GM18873 (cell line): ENCODE data around the gene TAMALIN.
A peak's percentile ranks its signal among the peaks of the same experiment; 100 is the strongest.
"Not testable (repeated sequence)": the region's sequence is repeated elsewhere in the genome, so short reads cannot be mapped to it uniquely, and the experiment has no call there.

Experiments
- ATAC-seq: cut with Tn5 transposase; IDR thresholded peaks from one replicate; pipeline ENCODE4 v1.9.1; 2021; ENCODE audit warnings: mild to moderate bottlenecking, moderate library complexity, moderate number of reproducible peaks; ENCODE audit not compliant: unreplicated experiment, low FRiP score

The TAMALIN gene

DNA sequence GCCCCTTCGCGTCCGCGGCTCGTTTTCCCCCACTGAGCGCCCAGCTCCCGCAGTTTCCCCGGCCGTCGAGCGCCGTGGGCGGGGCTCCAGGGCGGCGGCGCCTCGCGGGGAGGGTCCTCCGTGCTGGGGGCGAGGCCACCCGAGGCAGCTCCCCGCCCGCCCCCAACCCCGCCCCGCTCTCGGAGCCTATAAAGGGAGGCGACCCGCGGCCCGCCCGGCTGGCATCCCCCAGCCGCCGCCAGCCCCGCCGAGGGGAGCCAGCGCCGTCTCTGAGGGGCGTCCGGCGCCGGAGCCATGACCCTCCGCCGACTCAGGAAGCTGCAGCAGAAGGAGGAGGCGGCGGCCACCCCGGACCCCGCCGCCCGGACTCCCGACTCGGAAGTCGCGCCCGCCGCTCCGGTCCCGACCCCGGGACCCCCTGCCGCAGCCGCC is at the start of gene TAMALIN:
Gene TAMALIN, plus strand, starts transcription at position 221 of the 432 bp plus-strand sequence. Its CDS starts 74 bp downstream, at position 295.
- no peak for ATAC-seq

DNA sequence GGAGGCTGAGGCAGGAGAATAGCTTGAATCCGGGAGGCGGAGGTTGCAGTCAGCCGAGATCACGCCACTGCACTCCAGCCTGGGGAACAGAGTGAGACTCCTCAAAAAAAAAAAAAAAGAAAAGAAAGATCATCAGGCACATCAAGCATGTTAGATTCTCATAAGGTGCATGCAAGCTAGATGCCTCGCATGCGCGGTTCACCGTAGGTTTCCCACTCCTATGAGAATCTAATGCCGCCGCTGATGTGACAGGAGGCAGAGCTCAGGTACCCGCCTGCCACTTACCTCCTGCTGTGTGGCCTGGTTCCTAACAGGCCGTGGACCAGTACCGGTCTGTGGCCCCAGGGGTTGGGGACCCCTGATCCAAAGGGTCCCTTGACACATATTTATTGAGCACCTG is 48.2 kb upstream of the TAMALIN start:
- ATAC-seq, result no peak

GRCh38 chr12:51959211-51959610 is 47.5 kb upstream of the TAMALIN start:
- ATAC-seq, result no peak

DNA sequence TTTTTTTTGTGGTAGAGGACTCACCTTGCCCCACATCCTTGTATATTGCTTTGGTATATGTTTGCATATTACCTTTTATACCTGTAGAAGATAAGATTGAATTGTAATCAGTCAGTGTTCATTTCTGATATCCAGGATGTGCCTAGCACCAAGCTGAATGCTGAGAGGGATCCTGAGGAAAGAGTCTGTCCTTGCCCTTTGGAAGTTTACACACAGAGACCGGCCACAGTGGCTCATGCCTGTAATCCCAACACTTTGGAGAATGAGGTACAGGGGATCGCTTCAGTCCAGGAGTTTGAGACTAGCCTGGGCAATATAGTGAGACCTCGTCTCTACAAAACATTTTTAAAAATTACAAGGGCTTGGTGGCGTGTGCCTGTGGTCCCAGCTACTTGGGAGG is 46.8 kb upstream of the TAMALIN start:
- ATAC-seq, result no peak

DNA sequence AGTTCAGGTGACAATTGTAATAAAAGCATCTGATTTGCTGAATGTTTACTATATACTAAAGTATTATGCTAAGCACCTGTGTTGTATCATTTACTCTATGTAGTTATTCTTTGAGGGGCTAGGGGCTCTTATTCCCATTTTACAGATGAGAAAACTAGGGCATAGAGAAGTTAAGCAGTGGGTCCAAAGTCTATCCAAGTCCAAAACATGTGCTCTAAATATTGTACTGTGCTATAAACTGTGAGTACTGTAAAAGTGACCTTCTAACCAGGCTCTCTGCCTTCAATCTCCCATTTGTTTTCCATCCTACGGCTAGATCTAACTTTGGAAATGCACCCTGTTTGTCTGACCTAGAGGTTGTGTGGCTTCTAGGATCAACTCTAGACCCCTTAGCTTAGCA is 46.3 kb upstream of the TAMALIN start:
- no peak for ATAC-seq

- no peak for ATAC-seq
Observed at GRCh38 chr12:51960890-51961289, 45.9 kb upstream of the TAMALIN start.

GRCh38 chr12:51961834-51962233 is 44.9 kb upstream of the TAMALIN start:
- no peak for ATAC-seq

GRCh38 chr12:51962737-51963136 is 44.0 kb upstream of the TAMALIN start:
- no peak for ATAC-seq

DNA sequence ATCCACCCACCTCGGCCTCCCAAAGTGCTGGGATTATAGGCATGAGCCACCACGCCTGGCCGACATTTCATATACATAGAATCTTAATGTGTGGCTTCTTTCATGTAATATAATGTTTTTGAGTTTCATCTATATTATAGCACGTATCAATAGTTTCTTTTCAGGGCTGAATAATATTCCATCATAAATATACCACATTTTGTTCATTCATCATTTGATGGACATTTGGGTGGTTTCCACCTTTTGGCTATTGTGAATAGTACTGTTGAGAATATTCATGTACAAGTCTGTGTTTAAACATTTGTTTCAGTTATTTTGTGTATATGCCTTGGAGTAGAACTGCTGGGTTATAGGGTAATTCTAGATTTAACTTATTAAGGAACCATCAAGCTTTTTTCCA is 43.3 kb upstream of the TAMALIN start:
- no peak for ATAC-seq

DNA sequence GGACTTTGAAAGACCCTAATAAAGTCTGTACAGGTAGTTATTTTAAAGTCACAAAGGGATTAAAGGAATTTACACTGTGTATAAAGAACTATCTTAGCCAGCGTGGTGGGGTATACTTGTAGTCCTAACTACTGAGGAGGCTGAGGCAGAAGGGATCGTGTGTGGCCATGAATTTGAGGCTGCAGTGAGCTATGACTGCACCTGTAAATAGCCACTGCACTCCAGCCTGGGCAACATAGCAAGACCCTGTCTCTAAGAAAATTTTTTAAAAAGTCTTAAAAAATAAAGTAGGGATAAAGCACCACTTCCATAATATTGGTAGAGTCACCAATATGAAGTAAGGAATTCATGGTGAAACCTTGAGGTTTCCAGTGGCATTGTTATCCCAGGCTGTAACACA is 37.1 kb upstream of the TAMALIN start:
- ATAC-seq, result no peak

DNA sequence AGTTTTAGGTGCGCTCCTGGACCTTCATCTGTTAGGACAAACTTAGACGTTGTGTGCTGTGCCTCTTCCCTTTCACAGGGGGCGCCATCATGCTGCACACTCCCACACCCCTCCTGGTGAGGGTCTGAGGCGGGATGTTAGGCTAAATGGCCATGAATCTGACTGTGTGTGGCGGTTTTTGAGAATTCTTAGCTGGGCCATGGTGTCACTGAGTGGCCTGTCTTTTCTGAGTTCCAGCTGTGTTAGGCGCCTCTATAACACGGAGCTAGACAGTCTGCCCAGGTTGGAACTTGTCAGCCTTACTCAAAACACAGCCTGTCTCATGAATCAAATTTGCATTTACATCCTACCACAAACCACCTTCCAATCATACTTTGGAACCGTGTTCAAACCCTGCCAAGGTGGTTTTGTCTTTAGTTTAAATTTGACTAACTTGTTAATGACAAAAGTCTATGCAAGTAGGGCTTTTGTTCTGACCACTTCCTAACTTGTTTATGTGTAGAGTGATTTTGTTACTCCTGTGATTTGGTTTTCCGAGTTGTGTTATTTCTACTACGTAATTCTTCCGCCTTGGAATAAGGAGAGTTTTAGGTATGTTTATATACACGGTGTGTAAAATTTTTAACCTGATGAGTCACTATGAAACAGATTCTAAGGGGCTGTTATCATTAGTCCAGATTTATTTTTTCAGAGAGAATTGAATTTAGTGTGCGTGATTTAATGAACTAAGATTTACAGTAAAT is 35.7 kb upstream of the TAMALIN start:
- ATAC-seq, result peak; percentile 90

- ATAC-seq, result peak; percentile 35
Observed at GRCh38 chr12:51971679-51972421, 34.9 kb upstream of the TAMALIN start.

DNA sequence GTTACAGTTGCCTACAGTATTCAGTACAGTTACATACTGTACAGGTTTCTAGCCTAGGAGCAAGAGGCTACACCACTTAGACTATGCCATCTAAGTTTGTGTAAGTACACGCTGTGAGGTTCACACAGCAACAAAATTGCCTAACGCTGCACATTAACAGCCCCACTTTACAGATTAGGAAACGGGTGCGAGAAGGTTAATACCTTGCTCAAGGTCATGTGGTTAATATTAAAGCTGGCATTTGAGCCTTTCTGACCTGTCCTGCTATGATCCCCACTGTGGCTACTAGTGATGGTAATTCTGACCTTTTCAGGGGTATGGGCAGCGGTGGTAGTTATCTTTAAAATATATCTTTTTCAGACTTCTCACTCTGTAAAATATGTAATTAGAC is 34.3 kb upstream of the TAMALIN start:
- ATAC-seq, result no peak

DNA sequence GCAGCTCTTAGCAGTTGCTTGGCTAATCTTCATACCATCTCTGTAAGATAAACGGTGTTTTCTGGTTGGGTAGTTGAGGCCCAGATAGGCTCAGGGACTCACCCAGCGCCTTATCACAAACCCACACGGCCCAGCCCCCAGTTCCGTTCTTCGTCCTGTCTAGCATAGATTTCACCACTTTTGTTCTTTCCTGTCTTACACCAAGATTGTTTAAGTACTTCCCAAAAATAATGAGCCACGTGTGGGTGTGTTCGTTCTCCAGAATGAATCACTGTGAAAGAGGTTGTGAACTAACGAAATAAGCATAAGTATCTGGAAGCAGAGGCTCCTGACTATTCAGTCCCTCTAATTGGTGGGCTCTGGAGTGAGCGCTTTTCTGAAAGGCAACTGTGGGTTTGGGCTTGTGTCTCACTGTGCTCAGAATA is 33.9 kb upstream of the TAMALIN start:
- ATAC-seq, result no peak

- no peak for ATAC-seq
Observed at GRCh38 chr12:51973560-51973959, 33.2 kb upstream of the TAMALIN start.

GRCh38 chr12:51974646-51975045 is 32.1 kb upstream of the TAMALIN start:
- ATAC-seq, result no peak

- ATAC-seq, result no peak
Observed at GRCh38 chr12:51975196-51975595, 31.6 kb upstream of the TAMALIN start.

DNA sequence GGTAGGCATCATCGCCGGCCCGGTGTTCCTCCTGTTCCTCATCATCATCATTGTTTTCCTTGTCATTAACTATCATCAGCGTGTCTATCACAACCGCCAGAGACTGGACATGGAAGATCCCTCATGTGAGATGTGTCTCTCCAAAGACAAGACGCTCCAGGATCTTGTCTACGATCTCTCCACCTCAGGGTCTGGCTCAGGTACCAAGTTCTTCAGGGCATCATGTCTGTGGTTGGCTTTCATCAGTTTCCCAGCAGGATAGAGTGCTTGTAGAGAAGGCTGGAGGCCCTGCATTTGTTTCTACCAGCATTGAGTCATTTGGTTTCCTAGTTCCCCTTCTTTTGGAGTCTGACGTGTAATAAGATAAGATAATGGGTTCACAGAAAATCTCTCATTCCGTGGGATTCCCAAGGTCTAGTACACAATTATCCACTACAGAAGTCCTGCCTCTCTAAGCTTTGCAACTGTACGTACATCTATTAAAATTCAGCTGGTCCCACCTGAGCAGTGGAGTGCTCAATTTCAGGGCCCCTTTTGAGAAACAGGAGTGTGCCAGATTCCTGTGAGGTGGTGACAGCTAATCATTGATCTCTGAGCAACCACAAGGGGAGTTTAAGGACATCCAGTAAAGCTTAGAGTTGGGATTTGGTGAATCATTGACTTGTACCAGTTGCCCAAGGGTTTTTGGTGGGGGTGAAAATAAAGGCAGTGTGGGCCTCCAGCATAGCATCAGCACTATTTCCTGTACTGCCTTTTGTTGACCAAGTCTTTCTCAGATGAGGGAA is 30.2 kb upstream of the TAMALIN start:
- ATAC-seq, result no peak

- no peak for ATAC-seq
Observed at GRCh38 chr12:51977320-51977753, 29.4 kb upstream of the TAMALIN start.

DNA sequence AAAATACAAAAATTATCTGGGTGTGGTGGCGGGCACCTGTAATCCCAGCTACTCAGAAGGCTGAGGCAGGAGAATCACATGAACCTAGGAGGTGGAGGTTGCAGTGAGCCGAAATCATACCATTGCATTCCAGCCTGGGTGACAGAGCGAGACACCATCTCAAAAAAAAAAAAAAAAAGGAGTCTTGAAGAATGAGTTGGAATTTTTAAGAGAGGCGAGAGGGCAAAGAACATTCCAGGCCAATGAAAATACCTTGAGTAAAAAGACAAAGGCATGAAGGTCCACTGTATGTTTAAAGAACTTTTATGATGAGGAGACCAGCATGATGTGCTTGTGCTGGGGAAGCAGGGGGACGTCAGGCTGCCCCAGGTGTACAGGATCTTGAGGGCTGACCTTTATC is 27.4 kb upstream of the TAMALIN start:
- not testable (repeated sequence) for ATAC-seq
